HG03521 (cell line): ENCODE results near the gene SH3YL1.

ENCODE experiments used
- ATAC-seq: cut with Tn5 transposase; IDR thresholded peaks from one replicate; pipeline ENCODE4 v1.9.1; 2021; ENCODE audit warnings: mild to moderate bottlenecking, moderate library complexity; ENCODE audit not compliant: unreplicated experiment

The SH3YL1 gene

DNA sequence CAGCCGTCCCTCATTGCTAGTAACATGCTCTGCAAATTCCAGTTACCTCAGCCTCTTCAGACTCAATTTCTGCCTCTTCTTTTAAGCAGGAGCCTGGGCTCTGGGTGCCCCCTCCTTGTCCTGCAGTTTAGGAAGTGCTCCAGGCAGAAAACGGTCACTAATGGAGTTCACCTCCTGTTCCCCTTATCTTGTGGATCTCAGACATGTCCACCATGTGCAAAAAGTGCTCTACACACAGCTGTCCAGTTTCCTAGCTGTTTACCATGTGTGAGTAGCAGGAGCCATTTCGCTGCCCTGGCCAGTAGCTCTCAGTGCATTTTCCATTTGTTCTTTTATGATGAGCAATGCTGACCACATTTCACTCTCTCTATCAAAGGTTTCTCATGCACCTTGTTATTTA is 4.9 kb downstream of the SH3YL1 start:
- no peak for ATAC-seq

DNA sequence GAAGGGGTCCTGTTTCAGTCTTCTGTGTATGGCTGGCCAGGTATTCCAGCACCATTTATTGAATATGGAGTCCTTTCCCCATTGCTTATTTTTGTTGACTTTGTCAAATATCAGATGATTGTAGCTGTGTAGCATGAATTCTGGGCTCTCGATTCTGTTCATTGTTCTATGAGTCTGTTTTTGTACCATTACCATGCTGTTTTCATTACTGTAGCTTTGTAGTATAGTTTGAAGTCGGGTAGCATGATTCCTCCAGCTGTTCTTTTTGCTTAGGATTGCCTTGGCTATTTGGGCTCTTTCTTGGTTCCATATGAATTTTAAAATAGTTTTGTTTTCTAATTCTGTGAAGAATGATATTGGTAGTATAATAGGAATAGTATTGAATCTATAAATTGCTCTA is 6.0 kb downstream of the SH3YL1 start:
- ATAC-seq: no peak

DNA sequence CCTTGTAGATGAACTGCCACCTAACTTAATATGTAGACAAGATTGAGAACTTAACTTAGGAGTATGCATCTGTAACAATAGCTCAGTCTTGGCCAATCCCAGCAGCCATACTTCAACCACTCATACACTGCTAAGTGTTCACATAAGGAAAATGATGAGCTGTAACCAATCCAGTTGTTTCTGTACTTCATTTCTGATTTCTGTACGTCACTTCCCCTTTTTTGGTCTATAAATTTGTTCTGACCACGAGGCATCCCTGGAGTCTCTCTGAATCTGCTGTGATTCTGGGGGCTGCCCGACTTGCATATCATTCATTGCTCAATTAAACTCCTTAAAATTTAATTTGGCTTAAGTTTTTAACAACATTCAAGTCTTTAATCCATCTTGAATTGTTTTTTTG is 6.4 kb downstream of the SH3YL1 start:
- ATAC-seq: no peak

DNA sequence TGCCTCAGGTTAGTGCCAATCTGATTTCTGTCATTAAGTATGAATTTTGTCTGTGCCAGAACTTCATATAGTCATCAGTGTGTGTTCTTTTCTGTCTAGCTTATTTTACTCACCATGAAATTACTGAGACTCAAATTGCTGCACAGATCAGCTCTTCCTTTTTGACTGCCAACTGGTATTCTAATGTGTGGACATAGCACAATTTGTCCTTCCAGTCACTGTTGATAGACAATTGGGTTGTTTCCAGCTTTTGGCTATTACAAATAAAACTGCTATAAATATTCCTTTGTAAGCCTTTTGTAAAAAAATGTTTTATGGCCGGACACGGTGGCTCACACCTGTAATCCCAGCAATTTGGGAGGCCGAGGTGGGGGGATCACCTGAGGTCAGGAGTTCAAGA is 7.7 kb downstream of the SH3YL1 start:
- no peak for ATAC-seq

DNA sequence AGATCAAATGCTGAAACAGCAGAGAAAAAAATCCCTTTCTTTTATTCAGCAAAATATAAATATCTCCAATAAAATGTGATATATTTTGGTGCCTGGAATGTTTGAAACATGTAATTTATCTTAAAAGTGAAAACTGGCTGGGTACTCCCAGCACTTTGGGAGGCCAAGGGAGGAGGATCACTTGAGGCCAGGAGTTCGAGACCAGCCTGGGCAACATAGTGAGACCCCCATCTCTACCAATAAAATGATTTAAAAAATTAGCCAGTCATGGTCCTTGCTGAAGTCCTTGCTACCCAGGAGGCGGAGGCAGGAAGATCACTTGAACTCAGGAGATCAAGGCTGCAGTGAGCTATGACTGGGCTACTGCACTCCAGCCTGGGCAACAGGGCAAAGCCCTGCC is 8.6 kb downstream of the SH3YL1 start:
- no peak for ATAC-seq

DNA sequence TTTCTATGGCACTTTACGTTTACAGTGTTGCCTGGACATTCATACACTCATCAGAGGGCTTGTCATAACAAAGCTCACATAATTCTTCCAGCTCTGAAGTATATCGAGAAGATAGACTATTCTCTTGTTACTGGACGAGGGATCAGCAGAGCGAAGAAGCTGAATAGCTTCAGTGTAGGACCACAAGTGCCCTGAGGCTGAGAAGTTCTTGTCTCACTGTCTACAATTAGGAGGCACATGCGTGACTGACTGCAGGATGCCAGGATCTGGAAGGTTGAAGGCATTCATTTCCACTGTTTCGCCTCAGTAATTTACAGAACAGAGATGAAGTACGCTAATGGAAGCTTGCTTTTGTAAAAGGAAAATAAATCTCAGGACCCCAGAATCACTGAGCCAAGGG is 9.6 kb downstream of the SH3YL1 start:
- ATAC-seq: no peak

DNA sequence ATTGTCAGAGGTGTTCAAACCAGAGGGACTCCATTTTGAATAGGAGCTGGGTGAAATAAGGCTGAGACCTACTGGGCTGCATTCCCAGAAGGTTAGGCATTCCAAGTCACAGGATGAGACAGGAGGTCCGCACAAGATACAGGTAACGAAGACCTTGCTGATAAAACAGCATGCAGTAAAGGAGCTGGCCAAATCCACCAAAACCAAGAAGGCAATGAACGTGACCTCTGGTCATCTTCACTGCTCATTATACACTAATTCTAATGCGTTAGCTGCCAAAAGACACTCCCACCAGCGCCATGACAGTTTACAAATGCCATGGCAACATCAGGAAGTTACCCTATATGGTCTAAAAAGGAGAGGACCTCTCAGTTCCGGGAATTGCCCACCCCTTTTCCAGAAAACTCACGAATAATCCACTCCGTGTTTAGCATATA is 10.6 kb downstream of the SH3YL1 start:
- ATAC-seq: no peak

DNA sequence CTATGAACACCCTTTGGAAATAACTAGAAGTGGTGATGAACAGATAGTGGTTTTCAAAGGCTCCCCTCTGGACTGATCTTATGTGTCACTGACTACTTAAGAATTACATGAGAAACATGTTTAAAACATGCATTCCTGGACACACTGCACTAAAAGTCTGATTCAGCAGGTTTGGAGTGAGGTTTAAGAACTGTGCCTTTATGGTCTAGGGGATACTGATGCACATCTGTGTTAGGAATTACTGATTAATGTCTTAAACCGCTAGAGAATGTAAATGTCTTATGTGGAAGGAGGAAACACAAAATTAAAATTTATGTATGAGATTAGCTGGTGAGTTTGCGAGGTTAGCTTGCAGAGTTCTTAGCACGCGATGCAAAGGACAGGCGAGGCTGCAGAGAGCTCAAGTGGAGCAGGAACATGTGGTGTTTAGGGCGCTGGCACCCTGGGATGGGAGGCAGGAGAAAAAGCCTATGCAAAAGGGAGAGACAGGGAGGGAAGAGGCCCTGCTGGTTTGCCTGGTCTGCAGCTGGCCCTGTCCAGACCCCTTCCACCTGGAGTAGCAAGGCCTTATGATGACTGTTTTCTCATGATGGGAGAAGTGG is 11.7 kb downstream of the SH3YL1 start:
- ATAC-seq: no peak

DNA sequence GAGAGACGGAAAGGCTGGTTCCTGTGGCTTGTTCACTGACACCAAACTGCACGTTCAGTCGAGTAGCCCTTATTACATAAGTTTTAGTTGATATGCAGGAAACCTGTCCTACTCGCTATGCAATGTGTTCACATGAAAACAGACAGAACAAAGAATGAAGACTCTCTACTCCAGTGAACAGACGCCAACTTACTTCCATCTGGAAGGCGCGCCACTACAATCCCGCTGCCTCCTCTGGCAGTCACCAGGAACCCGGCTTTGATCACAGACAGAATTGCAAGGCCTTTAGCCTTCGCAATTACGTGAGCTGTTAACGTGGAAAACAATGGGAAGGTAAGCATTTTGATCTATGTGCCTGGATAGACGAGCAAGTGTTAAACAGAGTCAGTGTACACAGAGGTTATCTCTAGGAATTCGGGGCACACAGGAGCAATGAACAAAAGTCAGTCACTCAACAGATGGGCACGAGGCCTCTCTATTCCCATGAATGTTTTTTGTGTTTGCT is 14.2 kb downstream of the SH3YL1 start:
- no peak for ATAC-seq

DNA sequence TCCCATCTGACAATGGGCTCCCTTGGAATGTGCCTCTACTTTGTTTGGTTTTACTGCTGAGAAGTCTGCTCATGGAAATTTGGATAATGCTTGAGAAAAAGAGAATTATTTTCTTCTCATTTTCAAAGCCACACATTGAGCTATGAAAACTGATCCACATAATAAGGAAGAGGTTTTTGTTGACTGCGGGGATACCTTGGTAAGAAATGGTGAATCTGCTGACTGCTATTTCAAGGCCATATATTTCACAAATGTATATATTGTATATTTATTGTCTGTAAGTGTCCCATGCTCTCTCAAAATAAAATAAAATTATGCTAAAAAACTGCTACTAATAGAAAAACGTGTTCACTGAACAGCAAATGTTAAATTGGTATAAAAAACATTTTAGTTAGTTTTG is 15.1 kb downstream of the SH3YL1 start:
- ATAC-seq: no peak

DNA sequence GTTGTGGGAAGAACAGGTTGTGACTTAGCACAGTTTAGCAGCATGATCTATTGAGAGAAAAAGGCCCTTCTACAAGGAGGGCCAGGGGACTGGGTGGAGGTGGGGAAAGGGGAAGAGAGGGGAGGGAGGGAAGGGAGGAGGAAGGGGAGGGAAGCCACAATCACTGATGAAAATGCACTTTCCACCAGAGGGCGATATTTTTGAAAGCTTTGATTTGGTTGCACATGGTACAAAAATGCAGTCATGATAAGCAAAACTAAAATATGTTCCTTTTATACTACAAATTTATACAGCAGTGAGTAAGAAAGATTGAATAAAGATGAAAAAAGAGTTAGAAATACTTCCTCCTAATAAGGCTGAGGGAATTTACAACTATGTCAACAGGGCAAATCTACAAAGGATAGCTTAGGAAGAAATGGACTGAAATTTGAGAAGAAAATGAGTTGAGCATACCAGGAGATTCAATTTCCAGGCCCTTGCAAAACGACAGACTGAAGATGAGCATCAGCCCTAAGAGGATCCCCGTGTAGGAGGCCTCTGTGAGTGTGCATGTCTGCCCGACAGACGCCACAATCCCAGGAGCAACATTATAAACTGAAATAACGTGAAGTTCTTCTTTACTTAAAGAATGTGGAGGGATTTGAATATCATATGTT is 17.2 kb downstream of the SH3YL1 start:
- no peak for ATAC-seq

DNA sequence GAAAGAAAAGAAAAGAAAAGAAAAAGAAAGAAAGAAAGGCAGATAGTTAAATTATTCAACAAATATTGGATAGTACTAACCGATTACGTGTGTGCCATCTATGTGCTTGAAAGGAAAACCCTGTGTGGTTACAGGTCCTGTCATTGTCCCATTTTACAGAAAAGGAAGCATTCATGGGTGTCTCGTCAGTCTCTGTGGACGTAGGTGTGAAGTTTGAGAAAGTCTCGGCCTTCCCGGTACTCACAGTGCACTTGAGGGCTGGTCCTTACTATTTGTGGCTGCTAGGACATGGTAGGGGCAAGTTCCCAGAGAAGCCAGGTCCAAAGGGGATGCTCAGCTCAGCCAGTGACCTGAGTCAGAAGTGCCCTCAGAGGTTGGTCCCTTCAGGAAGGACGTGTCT is 19.3 kb downstream of the SH3YL1 start:
- no peak for ATAC-seq

DNA sequence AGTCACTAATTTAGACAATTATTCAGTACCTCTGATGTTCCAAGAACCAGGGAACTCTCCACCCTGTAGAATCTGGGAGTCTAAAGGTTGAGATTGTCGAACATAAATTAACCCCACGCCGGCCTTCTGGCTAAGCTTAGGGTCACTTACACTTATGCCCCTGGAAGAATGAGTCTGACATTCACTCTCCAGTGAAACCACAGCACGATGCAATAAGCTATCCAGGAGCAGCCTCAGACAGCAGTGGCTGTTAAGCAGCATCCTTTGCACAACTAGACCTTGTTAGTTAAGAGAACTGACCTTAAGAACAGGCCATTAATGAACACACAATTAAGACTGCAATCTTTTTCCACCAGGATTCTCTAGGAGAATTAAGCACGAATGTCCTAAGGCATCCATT is 25.0 kb downstream of the SH3YL1 start:
- ATAC-seq: no peak

DNA sequence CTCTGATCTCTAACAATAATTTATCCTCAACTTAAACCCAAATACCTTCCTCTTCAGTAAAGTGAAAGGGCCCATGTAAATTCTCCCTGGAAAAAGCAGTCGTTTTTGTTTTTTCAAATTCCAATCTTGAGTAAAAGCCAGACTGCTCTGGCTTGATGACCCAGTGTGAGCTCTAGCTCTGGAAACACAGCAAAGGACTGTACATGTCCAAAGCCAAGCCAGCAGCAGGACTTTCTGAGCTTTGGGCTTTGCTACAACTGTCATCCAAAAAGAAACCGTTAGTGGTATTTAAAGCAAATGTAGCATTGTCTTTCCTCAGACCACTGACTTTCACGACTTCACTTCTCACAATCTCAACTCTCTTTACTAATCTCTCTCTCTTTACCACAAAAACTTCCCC is 25.4 kb downstream of the SH3YL1 start:
- ATAC-seq: no peak

DNA sequence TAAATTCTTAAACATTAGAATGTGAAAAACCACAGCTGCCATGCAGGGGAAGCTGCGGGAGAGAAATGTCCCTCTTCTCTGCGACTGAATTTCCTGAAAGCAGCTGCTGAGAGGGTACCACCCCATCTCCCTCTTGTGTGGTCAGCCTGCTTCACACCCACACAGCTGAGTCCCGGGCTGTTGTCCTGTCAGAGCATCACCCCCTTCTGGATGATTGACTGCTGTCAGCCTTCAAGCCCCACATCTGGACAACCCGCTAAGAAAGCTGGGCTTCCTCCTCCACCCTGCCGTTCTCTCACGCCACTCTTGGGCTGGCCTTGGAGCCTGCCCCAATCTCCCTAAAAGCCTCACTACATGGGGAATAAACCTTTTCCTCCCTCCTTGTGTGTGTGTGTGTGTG is 26.0 kb downstream of the SH3YL1 start:
- ATAC-seq: no peak

DNA sequence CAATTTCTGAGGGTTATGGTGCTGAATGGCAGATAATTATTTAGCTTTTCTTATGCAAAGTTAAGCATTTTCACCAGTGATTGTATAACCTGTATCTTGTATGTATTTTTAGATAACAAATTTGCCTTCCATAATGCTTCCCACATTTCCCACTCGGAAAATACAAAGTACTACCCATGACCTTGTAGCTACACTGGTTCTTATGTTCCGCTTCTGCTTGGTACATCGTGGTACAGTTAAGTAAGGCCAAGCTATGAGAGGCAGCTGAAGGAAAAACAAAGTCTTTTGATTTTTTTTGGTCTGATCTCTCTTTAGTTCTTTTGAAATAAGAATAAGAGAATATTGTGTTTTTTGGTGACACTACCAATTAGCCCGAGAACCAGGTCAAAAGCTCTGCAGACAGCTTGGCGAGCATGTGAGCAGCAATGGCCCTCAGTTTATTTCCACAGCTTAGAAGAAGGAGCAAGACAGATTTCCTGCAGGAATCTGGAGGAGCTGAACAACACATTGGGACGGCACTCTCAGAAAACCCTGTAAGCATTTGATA is 26.8 kb downstream of the SH3YL1 start:
- no peak for ATAC-seq

DNA sequence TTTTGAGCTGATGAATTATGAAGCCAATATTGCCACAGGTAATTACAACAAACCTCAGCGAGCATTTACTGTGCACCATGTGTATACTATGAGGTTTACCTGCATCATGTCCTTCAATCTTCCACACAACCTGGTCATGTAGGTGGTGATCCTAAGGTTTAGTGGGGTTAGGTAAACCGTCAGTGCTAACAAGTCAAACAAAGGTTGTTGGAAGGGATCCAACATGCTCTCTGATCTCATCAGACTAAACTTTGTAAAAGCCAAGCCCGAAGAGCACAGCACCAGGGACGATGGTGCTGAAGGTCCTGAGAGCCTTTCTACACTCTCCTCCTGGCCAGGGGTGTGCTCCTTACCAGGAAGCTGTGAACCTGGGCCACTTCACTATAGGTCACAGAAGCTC is 29.4 kb downstream of the SH3YL1 start:
- no peak for ATAC-seq

DNA sequence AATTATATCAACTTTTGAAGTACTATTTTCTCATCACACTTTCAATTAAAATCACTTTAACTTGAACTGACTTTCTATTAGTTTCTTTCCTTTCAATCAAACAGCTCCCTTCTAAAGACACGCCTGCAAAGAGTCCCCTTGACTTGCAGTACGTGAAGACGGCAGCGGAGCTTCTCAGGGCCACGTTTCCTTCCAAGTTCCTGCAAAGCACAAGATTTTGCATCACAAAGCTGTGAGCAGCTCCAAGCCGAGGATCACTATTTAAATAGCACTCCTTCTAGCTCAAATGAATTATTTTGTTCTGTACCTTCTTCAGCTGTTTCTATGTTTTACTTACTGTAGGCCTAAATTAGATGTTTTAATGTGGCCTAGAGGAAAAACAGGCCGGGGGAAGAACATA is 30.8 kb downstream of the SH3YL1 start:
- no peak for ATAC-seq

DNA sequence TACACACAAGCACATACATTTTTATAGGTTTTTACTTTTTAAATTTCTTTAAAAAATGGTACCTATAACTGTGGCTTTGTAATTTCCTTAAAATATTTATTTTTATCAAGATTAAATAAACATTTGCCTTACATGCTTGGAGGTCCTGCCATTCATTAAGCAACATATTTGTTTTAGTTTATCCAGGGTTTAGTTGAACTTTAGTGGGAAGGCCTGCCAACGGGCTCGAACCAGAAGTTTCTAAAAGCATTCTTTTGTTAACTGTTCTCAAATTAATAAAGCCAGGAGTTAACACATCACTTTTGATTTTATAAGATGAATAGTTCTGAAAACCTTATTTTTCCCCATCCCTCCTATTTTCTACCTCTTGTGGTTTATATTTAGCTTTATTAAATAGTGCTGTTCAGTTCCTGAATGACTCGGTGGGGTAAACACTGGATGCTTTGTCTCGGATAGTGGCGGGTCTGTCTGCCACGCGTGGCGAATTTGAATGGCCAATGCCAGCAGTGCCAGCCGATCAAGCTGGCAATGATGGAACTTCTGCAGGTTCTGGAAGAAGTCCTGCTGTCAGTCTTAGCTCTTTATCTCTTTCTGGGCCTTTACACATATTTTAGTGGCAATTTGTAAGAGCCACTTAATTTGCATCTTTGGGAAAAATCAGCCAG is 32.2 kb downstream of the SH3YL1 start:
- ATAC-seq: no peak

DNA sequence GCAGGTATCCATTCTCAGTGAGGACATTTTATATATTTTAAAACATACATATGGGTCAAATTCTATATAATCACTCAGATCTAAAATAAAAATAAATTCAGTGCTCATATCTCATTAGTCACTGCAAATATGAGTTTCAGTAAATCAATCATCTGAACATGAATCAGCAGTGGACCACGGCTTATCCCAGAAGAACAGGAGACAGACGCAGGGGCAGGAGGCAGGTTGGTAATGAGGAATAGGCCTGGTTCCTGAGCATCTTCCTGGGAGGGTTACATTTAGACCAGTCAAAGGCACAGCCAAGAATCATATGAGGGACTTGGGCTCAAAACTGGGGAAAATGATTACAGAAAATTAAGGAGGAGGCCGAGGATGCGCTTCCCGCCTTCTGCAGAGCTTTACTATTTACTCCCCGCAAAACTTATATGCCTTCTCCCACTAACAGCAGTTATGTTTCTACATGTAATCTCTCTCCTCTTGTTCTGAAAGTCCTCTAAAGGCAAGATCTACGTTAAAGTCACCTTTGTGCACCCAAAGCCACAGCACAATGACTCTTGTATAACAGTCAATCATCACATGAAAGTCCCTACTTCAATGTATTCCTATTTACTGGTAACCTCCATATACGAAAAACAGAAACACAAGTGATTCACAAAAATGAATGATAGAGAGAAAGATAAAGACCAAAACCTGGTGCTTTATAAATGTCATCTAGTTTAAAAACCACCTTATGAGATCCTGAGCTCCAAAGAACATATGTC is 35.1 kb downstream of the SH3YL1 start:
- no peak for ATAC-seq

DNA sequence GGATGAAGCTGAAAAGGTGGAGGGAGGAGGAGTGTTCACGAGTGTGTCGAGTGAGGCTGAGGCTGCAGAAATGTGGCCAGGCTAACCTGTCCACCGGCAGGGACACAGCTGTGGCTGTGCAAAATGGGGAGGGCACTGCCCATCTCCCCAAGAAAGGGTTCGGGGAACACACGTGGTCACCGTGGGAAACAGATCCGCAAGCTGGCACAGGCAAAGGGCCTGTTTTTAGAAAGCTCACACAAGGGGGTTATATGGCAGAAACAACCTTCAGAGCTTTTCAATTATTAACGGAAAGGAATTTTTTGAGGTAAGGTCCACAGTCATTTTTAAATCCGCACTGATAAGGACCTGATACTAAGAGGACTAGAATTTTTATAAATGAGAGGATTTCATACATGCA is 35.7 kb downstream of the SH3YL1 start:
- ATAC-seq: no peak
